NCI-H2081 treated with DMSO at 0.1 percent for 48 hours (cell line): ENCODE measurements around the gene B3GALNT1.
"Not testable (repeated sequence)": the region's sequence is repeated elsewhere in the genome, so short reads cannot be mapped to it uniquely, and the experiment has no call there.

Source experiments
- DNase-seq: peaks from one replicate; lab custom pipeline; 2025; lab: John Stamatoyannopoulos, UW

Gene B3GALNT1

GRCh38 chr3:161073181-161073580 is 32.0 kb downstream of the B3GALNT1 start:
- no peak for DNase-seq

GRCh38 chr3:161072751-161073150 is 32.4 kb downstream of the B3GALNT1 start:
- no peak for DNase-seq

GRCh38 chr3:161072211-161072621 is 32.9 kb downstream of the B3GALNT1 start:
- no peak for DNase-seq

GRCh38 chr3:161070980-161071663 is 34.0 kb downstream of the B3GALNT1 start:
- no peak for DNase-seq

- no peak for DNase-seq
Observed at GRCh38 chr3:161070252-161070930, 34.8 kb downstream of the B3GALNT1 start.

GRCh38 chr3:161069511-161070251 is 35.5 kb downstream of the B3GALNT1 start:
- DNase-seq: no peak

- DNase-seq: no peak
Observed at GRCh38 chr3:161067335-161067734, 37.8 kb downstream of the B3GALNT1 start.

GRCh38 chr3:161066930-161067329 is 38.2 kb downstream of the B3GALNT1 start:
- no peak for DNase-seq

- DNase-seq: no peak
Observed at GRCh38 chr3:161064413-161064812, 40.7 kb downstream of the B3GALNT1 start.

- no peak for DNase-seq
Observed at GRCh38 chr3:161054860-161055604, 50.1 kb downstream of the B3GALNT1 start.

GRCh38 chr3:161051856-161052255 is 53.3 kb downstream of the B3GALNT1 start:
- no peak for DNase-seq

- DNase-seq: no peak
Observed at GRCh38 chr3:161050935-161051334, 54.2 kb downstream of the B3GALNT1 start.

GRCh38 chr3:161049683-161050248 is 55.4 kb downstream of the B3GALNT1 start:
- DNase-seq: no peak

GRCh38 chr3:161043336-161044035 is 61.7 kb downstream of the B3GALNT1 start:
- no peak for DNase-seq

GRCh38 chr3:161042023-161042501 is 63.1 kb downstream of the B3GALNT1 start:
- DNase-seq: no peak

- DNase-seq: no peak
Observed at GRCh38 chr3:161038725-161039124, 66.4 kb downstream of the B3GALNT1 start.

- no peak for DNase-seq
Observed at GRCh38 chr3:161035711-161036110, 69.4 kb downstream of the B3GALNT1 start.

- DNase-seq: not testable (repeated sequence)
Observed at GRCh38 chr3:161034913-161035550, 70.1 kb downstream of the B3GALNT1 start.
